ENCODE results near the gene C1orf210.

GRCh38 chr1:43293896-43294760 is 8.7 kb upstream of the C1orf210 start:
- TF ChIP-seq CTCF (IDR thresholded peaks at IDR 0.05) (no peak), EZH2 (IDR thresholded peaks at IDR 0.05; ENCODE audit: borderline replicate concordance, insufficient read depth, low read depth, low read length, poor library complexity, severe bottlenecking) (no peak)
